A549 treated with AZD2906 at 1 μM for 4 hours (cell line): ENCODE measurements around the gene RACK1. TPM values are rescaled to one million over a fixed set of nuclear protein-coding genes. Genes with fewer than 3 reads are reported as not detected.

Source experiments
- total RNA-seq: library from RNA; stranded (reverse); fragments of 200-300 nt; extraction: Qiagen RNA extraction; gene quantifications from 5 replicates; pipeline ENCODE4 v1.2.3, GENCODE V29; 2022

RACK1 gene
- total RNA-seq: 3,364 to 3,884 TPM (median 3,410 TPM) in 5 replicates

GRCh38 chr5:181243564-181244343 lies at the start of gene RACK1:
TSS of gene RACK1 (minus strand) at chr5:181243906. CDS start at chr5:181243800, 106 bp downstream.

GRCh38 chr5:181260720-181261319 lies 17.1 kb upstream of the RACK1 start, which contains the start of gene TRIM52:
TSS of gene TRIM52 (minus strand) at chr5:181261143. CDS start at chr5:181260813, 330 bp downstream.

GRCh38 chr5:181223058-181223728 lies 20.5 kb downstream of the RACK1 start, which contains the start of gene TRIM41:
TSS of gene TRIM41 (plus strand) at chr5:181223281. CDS start at chr5:181224000, 719 bp downstream.

GRCh38 chr5:181204826-181205760 lies 38.6 kb downstream of the RACK1 start, which contains the start of gene TRIM7:
TSS of gene TRIM7 (minus strand) at chr5:181205196. CDS start at chr5:181205110, 86 bp downstream.

Other genes starting within 250 kb of the RACK1 start
- 0.70 to 1.1 TPM (median 0.84 TPM) in 5 replicates for gene BTNL9, start 203.6 kb downstream of the RACK1 start, total RNA-seq
- not detected in 5 replicates for gene OR2V1, start 112.7 kb downstream of the RACK1 start, total RNA-seq
- not detected in 5 replicates for gene OR2V2, start 96.3 kb downstream of the RACK1 start, total RNA-seq
- 25.9 to 43.9 TPM (median 40.4 TPM) in 5 replicates for gene TRIM7, start 38.7 kb downstream of the RACK1 start, total RNA-seq
- gene TRIM41, start 20.6 kb downstream of the RACK1 start, total RNA-seq: 21.3 to 28.0 TPM (median 27.3 TPM) in 5 replicates
- 5.2 to 7.2 TPM (median 5.5 TPM) in 5 replicates for gene TRIM52, start 17.2 kb upstream of the RACK1 start, total RNA-seq
- gene OR4F3, start 123.4 kb upstream of the RACK1 start, total RNA-seq: not detected in 5 replicates